ENCODE results near the gene SYNGR3. TPM values are rescaled to one million over a fixed set of nuclear protein-coding genes. Genes with fewer than 3 reads are reported as not detected.

The SYNGR3 gene
- total RNA-seq, 2 donors from 2014 or later = 7.0 to 11.2 TPM

DNA sequence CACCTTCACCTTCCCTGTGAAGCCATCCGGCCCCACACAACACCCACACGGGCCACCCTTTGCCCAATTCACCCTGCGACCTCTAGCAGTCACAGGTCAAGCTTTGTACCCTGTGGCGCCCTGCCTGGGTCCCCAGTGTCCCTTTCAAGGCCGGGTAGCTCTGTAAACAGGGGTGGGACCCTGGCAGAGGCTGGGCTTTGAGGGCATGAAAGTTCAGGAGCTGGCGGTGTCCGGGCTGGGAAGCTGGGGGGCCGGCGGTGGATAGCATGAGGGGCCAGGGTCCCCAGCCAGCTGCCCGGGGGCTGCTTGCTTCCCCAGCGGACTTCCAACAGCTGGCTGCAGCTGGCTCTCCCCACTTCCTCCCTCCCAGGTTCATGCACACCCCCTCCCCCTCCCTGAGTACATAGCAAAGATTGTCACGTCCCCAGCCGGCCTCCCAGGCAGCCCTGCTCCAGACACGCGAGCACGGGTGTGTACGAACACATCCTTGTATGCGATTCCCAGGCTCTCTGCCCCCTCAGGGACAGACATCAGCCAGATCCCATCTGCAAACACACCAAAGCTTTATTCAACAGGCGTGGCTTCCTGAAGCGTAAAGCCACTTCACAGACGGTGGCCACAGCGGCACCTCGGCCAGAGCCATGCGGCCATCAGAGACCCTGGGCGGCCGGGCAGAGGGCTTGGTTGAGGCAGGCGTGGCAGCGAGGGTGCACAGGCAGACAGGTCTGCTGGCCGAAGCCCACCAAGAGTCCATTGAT lies 49.7 kb downstream of the SYNGR3 start:
- Mint-ChIP-seq H3K27me3 (ENCODE audit: insufficient read depth) (no peaks in the 10 kb centered on the region), H3K27ac (peak overlapping the region; percentile 90), H3K4me3 (no peak overlapping the region), H3K9me3 (no peaks in the 10 kb centered on the region), H3K4me1 (peaks cover 7% of the 10 kb centered on the region), H3K36me3 (ENCODE audit: low read depth) (peaks cover 4% of the 10 kb centered on the region)
- no peak overlapping the region for H3K4me3 ChIP-seq (ENCODE audit: low read length)
- H3K9me3 ChIP-seq (ENCODE audit: control insufficient read depth, low read length) = no peaks in the 10 kb centered on the region
- H3K4me1 ChIP-seq (ENCODE audit: control insufficient read depth, insufficient read depth, low read length) = peaks cover 6% of the 10 kb centered on the region
- H3K36me3 ChIP-seq (ENCODE audit: control insufficient read depth, insufficient read depth, low read length) = no peaks in the 10 kb centered on the region
- peak overlapping the region; percentile 2 for H3K27ac ChIP-seq (ENCODE audit: low read depth, low read length)
- TF ChIP-seq, protein P1, sequence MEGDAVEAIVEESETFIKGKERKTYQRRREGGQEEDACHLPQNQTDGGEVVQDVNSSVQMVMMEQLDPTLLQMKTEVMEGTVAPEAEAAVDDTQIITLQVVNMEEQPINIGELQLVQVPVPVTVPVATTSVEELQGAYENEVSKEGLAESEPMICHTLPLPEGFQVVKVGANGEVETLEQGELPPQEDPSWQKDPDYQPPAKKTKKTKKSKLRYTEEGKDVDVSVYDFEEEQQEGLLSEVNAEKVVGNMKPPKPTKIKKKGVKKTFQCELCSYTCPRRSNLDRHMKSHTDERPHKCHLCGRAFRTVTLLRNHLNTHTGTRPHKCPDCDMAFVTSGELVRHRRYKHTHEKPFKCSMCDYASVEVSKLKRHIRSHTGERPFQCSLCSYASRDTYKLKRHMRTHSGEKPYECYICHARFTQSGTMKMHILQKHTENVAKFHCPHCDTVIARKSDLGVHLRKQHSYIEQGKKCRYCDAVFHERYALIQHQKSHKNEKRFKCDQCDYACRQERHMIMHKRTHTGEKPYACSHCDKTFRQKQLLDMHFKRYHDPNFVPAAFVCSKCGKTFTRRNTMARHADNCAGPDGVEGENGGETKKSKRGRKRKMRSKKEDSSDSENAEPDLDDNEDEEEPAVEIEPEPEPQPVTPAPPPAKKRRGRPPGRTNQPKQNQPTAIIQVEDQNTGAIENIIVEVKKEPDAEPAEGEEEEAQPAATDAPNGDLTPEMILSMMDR (conservative IDR thresholded peaks at IDR 0.05) = no peak
- WGBS, 2 experiments (ENCODE audit: insufficient coverage in 1 of 2, insufficient read length in 1 of 2) = 88 to 95% methylated on average over 22 to 29 of the region's 29 CpGs
- H3K9ac ChIP-seq (ENCODE audit: extremely low read depth, low read length, poor library complexity, severe bottlenecking) = no peak overlapping the region
- no peaks in the 10 kb centered on the region for H3K27me3 ChIP-seq (ENCODE audit: control insufficient read depth, insufficient read depth, low read length, poor library complexity, severe bottlenecking)
- DNase-seq = peak; percentile 54

DNA sequence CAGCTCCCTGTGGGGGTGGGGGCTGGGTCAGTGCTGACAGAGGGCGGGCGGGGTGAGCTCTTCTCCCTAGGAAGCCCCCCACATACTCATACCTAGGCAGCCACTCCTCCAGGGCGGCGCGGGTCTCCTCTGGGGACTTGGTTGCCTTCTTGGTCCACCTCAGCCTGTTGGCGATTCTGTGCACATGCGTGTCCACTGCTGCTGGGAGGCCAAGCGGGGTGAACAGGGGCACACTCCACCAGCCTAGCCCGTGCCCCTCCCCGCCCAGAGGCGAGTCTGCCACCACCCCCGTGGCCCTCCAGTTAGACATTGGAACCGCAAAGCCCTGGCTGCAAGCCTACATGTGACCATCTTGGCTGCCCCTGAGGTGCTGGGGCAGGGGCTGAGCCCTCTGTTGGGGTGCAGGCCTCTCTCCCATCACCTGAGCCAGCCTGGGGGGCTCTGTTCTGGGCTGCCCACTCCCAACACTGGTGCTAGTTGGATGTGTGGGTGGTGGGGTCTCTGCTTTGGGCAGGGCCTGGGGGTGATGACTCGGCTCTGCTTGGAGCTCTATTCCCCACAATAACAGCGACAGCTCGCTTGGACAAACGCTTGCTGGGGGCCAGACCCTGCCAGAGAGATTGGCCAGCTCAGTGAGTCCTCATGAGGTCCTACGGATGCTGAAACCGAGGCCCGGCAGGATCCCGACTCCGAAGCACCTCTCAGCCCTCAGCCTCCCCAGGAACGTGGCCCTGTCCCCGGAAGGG lies 50.4 kb downstream of the SYNGR3 start:
- peaks cover 6% of the 10 kb centered on the region for H3K4me1 ChIP-seq (ENCODE audit: control insufficient read depth, insufficient read depth, low read length)
- Mint-ChIP-seq H3K4me1 (peaks cover 7% of the 10 kb centered on the region), H3K36me3 (ENCODE audit: low read depth) (peaks cover 4% of the 10 kb centered on the region), H3K9me3 (no peaks in the 10 kb centered on the region), H3K27ac (peak overlapping the region; percentile 90), H3K4me3 (no peak overlapping the region), H3K27me3 (ENCODE audit: insufficient read depth) (no peaks in the 10 kb centered on the region)
- WGBS, 2 experiments (ENCODE audit: insufficient coverage in 1 of 2, insufficient read length in 1 of 2) = 94 to 95% methylated on average over 16 to 24 of the region's 24 CpGs
- no peaks in the 10 kb centered on the region for H3K27me3 ChIP-seq (ENCODE audit: control insufficient read depth, insufficient read depth, low read length, poor library complexity, severe bottlenecking)
- TF ChIP-seq, protein P1 (conservative IDR thresholded peaks at IDR 0.05) = no peak
- no peak overlapping the region for H3K9ac ChIP-seq (ENCODE audit: extremely low read depth, low read length, poor library complexity, severe bottlenecking)
- no peak overlapping the region for H3K4me3 ChIP-seq (ENCODE audit: low read length)
- H3K27ac ChIP-seq (ENCODE audit: low read depth, low read length) = peak overlapping the region; percentile 24
- DNase-seq = no peak
- no peaks in the 10 kb centered on the region for H3K36me3 ChIP-seq (ENCODE audit: control insufficient read depth, insufficient read depth, low read length)
- H3K9me3 ChIP-seq (ENCODE audit: control insufficient read depth, low read length) = no peaks in the 10 kb centered on the region

DNA sequence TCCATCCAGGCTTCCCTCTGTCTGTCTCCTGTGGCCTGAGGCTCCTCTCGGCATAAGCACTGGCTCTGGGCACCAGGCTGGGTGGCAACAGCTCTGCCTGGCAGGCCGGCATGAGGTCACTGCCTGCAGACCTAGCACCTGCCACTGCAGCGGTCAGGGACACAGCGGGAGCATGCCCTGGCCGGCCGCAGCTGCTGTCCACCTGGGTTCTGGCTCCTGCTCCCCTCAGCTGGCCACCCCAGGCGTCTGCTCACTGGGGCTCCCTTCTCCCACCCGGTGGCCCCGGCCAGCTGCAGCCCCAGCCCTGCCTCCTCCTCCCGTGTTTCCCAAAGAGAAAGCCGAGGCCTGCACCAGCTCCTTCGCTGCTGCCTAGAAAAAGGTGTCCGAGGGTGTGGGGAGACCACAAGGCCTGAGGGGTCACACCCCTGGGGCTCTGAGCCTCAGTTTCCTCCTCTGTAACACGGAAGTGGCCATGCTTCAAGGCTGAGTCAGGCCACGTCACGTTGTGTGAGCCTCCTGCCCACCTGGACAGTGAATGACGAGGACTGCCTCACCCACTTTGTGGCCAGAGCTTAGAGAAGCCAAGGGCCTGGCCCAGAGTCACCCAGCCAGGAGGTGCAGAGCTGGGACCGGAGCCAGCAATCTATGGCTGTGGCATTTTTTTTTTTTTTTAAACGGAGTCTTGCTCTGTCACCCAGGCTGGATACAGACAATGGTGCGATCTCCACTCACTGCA lies 51.2 kb downstream of the SYNGR3 start:
- H3K36me3 ChIP-seq (ENCODE audit: control insufficient read depth, insufficient read depth, low read length) = no peaks in the 10 kb centered on the region
- H3K9ac ChIP-seq (ENCODE audit: extremely low read depth, low read length, poor library complexity, severe bottlenecking) = no peak overlapping the region
- Mint-ChIP-seq H3K27ac (no peak overlapping the region), H3K36me3 (ENCODE audit: low read depth) (peaks cover 4% of the 10 kb centered on the region), H3K27me3 (ENCODE audit: insufficient read depth) (no peaks in the 10 kb centered on the region), H3K9me3 (no peaks in the 10 kb centered on the region), H3K4me3 (no peak overlapping the region), H3K4me1 (peaks cover 7% of the 10 kb centered on the region)
- 91 to 94% methylated on average over 9 to 20 of the region's 20 CpGs for WGBS, 2 experiments (ENCODE audit: insufficient coverage in 1 of 2, insufficient read length in 1 of 2)
- H3K9me3 ChIP-seq (ENCODE audit: control insufficient read depth, low read length) = no peaks in the 10 kb centered on the region
- DNase-seq = no peak
- H3K27me3 ChIP-seq (ENCODE audit: control insufficient read depth, insufficient read depth, low read length, poor library complexity, severe bottlenecking) = no peaks in the 10 kb centered on the region
- TF ChIP-seq, protein P1 (conservative IDR thresholded peaks at IDR 0.05) = no peak
- peaks cover 6% of the 10 kb centered on the region for H3K4me1 ChIP-seq (ENCODE audit: control insufficient read depth, insufficient read depth, low read length)
- no peak overlapping the region for H3K27ac ChIP-seq (ENCODE audit: low read depth, low read length)
- no peak overlapping the region for H3K4me3 ChIP-seq (ENCODE audit: low read length)
